COLO829 (cell line): Measurements from ENCODE around the gene FDXACB1.
A peak's percentile ranks its signal among the peaks of the same experiment; 100 is the strongest.
"Not testable (repeated sequence)": the region's sequence is repeated elsewhere in the genome, so short reads cannot be mapped to it uniquely, and the experiment has no call there.

Experiments used
- DNase-seq: peaks from one replicate; pipeline ENCODE4 v3.0.0; 2012; ENCODE audit warnings: low spot score

FDXACB1 gene

DNA sequence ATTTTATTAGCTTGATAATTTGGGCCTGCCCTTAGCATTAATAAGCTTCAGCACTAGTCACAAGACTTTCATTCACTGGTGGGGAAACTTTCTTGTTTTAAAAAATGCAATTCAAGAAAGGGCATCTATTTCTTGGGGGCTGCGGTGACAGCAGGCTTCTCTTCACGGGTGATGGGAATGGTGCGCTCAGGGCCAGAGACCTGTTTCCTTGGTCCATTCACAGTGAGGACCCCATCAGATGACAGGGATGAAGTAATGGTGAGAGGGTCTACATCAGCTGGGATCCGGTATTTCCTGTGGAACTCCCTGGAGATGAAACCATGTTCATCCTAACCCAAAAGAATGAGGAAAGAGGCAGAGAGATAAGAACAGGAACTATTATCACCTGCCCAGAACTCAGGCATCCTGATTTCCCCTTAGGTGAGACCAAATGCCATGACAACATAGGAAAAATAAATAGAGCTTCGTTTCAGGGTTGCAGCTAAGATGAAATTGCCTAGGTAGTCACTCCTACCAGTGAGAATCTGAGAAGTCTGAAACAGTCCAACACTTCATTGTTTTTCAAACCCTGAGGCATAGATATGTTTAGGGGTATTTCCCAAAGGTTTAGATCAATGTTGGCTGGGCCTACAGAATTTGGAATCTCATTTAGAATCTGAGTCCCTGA lies 29.8 kb upstream of the FDXACB1 start:
- DNase-seq, result no peak

DNA sequence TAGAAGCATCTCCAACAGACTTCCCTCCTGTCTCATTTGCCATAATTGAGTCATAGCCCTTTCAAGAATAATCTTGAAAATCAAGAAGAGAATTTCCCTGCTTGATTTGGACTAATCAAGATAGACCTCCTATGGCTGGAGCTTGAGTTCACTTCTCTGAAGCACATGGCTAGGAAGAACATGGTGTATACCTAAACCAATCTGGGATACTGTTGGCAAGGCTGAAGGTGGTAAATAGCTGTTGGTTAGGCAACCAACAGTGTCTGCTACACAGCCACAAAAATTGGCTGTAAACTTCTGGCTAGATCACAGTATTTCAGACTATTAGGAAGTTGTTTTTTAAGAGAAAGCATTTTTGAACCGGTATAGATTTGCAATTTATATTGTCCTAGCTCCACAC lies 27.7 kb upstream of the FDXACB1 start:
- no peak for DNase-seq

DNA sequence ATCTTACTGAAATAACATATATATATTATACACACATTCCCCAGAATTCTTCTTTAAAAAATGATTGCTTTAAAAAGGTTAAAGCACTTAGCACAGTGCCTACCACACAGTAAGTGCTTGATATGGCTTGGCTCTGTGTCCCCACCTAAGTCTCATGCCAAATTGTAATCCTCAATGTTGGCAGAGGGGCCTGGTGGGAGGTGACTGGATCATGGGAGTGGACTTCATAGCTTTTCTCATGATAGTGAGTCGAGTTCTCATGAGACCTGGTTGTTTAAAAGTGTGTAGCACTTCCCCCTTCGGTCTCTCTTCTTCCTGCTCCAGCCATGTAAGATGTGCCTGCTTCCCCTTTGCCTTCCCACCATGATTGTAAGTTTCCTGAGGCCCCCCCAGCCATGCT lies 26.4 kb upstream of the FDXACB1 start:
- DNase-seq, result no peak

DNA sequence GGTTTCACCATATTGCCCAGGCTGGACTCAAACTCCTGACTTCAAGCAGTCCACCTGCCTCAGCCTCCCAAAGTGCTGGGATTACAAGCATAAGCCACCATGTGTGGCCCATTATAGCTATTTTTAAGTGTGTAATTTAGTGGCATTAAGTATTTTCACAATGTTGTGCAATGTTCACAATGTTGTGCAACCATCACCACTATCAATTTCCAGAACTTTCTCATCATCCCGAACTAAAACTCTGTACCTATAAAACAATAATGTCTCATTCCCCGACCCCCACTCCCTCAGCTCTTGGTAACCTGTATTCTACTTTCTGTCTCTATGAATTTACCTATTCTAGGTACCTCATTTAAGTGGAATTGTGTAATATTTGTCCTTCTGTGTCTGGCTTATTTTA lies 7.9 kb upstream of the FDXACB1 start:
- DNase-seq, result no peak

DNA sequence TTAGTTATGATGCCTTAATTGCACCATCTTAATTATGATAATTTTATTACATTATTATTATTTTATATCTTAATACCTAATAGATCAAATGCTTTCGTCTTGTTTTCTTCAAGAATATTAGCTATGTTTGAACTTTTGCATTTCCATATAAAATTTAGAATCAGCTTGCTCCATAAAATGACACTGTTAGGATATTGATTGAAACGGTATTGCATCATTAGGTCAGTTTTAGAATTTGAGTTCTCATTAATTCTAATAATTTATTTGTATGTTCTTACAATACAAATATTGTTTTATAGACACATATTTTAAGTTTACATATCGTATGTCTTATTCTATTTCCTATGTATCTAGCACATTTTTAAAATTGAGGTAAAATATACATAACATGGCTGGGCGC lies 7.1 kb upstream of the FDXACB1 start:
- DNase-seq, result no peak

DNA sequence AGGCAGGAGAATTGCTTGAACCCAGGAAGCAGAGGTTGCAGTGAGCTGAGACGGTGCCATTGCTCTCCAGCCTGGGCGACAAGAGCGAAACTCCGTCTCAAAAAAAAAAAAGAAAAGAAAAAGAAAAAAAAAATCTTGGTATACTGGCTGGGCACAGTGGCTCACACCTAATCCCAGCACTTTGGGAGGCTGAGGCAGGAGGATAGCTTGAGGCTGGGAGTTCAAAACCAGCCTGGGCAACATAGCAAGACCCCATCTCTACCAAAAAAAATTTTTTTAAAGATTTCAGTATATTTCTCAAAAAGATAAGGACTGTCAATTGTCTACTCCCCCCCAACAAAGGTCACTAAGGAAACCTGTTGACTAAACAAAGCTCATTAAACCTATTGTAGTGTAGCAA lies 6.1 kb upstream of the FDXACB1 start:
- not testable (repeated sequence) for DNase-seq

DNA sequence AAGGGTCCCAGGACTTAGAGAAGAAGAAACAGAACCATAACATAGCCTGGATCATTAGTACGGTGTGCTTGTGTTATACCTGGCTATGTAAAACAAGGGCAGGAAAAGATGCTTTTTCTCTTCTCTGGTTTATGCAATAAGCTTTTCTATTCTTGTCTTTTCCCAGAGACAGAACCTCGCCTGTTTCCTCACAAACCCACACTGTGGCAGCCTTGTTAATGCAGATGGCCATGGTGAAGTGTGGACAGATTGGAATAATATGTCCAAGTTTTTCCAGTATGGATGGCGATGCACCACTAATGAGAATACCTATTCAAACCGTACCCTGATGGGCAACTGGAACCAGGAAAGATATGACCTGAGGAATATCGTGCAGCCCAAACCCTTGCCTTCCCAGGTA lies 3.2 kb upstream of the FDXACB1 start:
- no peak for DNase-seq

DNA sequence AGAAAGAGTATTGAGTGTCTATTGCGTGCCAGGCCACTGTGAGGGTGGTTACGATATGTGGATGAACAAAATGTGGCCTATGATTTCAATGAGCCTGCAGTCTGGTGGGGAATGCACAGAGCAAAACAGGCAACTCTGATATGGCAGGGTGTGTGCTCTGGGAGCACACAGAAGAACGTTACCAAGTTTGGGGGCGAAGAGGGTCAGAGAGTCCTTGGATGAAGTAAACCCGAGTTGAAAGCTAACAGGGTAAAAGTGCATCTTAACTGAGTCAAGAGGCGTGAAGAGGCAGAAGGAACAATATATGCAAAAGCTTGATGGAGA lies 634 bp upstream of the FDXACB1 start:
- no peak for DNase-seq

DNA sequence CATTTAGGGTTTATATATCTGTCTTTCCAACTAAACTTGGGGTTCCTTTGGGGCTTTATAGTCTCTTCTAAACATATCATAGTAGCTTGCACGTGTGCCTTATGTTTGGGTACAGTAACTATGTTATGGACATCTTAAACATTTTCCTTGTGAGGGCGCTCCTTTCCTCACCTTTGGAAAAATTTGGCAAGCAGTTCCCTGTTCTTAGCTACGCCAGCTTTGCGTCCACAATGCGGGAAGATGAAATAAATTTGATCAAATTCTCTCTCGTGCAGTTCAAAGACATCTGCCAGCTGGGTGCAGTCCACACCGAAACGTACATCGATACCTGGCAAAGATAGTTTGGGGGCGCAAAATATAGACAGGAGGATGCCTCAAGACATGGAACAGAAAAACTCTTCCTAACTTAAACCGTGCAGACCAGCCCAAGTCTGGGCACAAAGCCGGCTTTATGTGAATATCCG lies 548 bp downstream of the FDXACB1 start:
- peak; percentile 13 for DNase-seq

DNA sequence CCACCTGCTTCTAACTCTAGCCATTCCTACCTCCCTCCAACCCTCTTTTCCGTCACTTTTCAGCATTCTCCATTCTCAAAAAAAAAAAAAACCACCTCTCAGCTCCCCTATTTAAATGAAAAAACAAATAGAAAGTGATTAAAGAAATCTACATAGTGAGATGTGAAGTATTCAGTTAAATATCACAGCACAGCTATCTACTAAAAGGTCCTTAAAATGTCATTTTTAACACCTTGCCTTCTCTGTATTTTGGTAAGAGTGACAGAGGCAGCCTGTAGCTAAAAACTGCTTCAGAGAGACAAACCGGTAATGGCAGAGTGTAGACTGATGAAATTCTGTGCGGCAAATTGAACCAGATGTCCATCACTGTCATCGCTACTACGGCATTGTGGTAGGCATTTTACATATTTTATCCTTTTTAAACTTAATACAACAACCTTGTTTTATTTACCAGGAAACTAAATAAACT lies 7.2 kb downstream of the FDXACB1 start:
- DNase-seq, result no peak

DNA sequence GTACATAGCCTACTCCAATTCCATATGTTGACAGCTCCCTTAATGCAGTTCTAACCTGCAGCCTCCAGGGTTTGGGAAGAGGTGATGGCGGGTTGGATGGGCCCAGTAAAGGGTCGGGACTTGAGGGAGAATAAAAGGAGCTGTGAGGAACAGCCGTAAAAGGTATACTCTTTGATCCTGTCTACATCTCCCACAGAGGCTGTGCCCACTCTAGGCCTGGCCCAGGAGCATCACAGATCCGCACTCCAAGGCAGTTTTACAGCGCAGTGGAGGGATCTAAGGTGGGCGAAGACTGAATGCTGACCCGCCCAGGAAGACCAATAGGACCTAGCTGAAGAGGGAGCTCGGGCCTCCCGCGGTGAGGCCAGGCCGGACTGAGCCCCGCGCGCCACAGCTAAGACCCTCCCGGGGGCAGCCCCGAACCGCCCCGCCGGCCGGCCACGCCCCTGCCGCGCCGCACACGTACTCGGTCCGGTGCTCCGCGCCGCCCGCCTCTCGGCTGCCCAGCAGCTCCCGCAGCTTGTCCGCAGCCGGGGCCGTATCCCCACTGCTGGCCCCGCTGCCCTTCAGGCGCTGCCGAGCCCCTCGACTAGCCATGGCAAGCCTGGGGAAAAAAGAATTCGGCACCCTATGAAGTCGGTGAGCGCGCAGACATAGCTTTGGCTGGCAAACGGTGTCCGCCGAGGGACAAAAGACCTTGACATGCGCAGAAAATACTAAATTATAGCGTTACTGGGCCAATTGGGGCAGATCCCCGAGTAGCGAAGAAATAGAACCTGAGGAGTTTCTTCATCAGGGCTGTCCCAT lies 7.9 kb downstream of the FDXACB1 start, which contains the start of gene ALG9:
ALG9 (minus strand) TSS at position 696 of the 807 bp plus-strand sequence; CDS start at position 597, 99 bp downstream.
- peak; percentile 74 for DNase-seq

DNA sequence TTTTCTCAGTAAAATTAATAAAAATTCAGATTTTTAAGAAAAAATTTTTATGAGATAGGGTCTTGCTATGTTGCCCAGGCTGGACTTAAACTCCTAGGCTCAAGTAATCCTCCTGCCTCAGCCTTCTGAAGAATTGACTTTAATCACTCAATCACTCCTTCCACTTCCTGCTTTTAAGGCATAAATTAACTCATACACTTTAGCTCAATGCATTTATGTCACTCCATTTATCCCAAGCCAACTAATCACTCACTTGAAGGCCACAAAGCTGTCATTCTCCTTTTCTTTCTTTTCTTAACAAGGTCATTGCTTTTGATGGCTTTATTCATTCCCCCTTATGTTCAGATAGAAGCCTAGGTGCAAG lies 8.5 kb downstream of the FDXACB1 start:
- no peak for DNase-seq

DNA sequence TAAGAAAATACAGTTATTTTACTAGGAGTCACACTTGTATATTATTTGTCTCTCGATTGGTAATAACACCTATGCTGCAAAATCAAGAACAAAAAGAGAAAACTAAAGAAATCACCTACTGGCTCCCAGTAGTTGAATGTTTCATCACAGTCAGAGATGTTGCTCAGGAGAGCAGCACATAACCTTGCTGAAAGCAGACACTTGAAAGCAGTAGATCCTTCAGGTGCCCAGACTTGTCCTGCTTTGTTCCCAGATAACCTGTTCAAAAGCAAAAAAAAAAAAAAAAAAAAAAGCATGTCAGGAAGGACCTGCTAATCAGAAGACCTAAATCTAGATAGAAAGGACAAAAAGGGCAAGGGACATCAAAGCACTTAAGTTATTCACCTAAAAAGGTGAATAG lies 8.9 kb downstream of the FDXACB1 start:
- no peak for DNase-seq

DNA sequence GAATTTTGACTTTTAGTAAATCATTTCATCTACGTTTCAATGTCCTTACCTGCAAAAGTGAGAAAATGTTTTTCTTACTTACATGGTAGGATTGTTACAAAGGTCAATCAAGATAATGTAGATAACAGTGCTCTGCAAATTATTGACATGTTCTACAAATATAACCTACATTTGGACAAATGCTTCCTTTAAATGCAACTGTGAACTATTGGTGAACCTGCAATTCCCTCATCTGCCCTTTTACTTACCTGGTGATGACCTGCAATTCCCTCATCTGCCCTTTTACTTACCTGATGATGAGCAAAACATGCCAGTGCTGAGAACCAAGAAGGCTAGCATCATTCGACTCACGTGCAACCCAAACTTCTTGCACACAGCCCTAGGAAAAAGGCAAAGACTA lies 18.7 kb downstream of the FDXACB1 start:
- no peak for DNase-seq

DNA sequence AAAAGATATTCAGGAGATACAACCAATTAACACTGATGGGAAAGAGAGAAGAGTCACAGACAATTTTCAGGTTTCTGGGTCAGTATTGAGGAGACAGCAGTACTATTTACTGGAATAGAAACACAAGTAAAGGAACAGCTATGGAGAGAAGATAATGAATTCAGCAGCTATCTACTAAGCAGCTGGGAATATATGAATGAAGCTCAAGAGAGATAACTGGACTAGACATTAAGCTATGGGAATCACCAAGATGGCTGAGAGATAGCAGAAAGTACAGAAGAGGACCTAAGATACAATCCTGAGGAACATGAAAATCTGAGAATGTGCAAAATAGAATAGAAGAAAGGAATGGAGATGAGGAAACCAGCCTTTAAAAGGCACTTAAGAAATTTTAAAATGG lies 23.5 kb downstream of the FDXACB1 start:
- DNase-seq, result no peak

DNA sequence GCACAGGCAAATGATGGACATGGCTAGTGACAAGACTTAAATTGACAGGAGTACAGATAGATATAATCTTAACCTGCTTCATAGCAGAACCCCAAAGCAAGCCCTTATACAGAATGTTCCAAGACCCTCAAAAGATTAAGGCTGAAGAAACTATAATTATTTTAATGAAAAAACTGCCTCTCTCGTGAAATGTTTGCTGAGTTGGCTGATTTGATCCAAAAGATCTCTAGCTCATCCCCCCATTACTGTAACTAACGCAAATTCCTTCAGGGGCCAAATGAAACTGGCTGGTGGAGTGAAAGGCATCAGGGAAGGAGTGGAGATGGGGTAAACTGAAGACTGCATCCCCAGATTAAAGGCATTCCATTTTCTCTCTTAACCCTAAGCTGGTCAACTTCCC lies 26.9 kb downstream of the FDXACB1 start:
- no peak for DNase-seq

DNA sequence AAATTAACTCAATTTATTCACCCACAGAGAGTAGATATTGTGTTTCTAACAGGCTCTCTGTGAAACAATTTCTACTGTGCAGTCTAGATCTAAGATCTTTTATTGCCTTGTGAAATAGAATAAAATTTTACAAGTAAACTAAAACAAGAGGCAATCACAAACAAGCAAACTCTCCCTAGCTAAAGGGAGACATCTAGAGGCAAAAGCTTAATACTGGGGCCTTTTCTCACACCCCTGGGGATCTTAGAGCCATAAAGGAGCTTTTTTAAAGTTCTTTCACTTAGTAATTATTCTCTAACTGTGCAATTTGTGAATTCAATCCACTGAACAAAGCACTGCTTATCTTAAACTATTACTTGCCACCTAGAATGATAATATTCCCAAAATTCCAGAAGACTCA lies 27.3 kb downstream of the FDXACB1 start:
- DNase-seq, result no peak

DNA sequence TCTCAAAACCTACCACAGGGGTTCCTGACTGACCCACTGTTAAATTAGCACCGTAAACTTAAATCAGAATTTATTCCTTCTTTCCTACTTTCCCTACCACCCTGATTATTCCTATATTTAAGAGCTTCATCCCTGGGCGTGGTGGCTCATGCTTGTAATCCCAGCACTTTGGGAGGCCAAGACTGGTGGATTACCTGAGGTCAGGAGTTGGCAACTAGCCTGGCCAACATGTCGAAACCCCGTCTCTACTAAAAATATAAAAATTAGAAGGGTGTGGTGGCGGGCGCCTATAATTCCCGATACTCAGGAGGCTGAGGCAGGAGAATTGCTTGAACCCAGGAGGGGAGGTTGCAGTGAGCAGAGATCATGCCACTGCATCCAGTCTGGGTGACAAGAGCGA lies 27.9 kb downstream of the FDXACB1 start:
- DNase-seq, result no peak

DNA sequence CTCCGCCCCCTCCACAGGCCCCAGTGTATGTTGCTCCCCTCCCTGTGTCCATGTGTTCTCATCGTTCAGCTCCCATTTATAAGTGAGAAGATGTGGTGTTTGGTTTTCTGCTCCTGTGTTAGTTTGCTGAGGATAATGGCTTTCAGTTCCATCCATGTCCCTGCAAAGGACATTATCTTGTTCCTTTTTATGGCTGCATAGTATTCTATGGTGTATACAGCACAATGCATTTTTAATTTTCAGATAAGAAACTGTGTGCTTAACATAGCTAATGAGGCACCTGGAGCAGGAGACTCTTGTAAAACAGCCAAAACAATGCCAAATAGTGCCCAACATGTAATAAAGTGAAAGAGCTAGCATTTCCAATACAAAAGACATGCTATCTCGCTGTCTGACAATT lies 29.3 kb downstream of the FDXACB1 start:
- no peak for DNase-seq

DNA sequence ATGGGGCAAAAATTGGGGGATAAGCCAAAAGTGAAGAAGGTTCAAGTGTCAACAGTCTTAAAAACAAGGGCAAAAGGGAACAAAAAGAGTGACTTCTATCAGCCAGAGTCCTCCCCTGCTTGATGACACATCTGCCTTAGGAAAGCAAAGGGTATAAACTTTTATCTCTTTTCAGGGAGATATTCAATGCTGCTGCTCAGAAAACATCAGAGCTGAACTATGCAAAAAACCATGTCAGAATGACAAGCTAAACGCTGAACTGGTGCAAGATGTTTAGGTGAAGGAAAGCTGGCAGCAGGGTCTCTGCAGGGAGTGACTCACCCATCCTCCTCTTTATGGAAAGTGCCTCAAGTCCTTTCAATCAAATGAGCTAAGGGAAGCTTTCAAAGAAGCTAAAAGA lies 32.3 kb downstream of the FDXACB1 start:
- DNase-seq, result peak; percentile 8

DNA sequence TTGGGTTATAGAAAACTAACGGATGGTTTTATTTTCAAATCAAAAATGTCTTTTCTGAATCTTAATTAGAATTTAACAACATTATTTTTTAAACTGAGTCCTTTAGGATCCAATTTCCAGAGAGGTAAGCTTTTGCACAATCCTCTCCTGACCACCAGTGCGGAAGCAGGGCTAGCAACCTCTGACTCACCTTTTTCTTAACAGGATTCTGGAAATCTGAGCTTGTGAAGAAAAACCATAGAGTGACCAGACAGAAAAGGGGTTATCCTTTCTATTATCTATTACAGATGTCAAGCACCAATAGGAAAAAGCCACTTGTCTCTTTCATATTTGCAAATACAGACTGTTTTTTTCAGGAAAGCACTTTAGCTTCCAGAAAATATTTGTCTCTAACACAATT lies 32.9 kb downstream of the FDXACB1 start:
- no peak for DNase-seq

DNA sequence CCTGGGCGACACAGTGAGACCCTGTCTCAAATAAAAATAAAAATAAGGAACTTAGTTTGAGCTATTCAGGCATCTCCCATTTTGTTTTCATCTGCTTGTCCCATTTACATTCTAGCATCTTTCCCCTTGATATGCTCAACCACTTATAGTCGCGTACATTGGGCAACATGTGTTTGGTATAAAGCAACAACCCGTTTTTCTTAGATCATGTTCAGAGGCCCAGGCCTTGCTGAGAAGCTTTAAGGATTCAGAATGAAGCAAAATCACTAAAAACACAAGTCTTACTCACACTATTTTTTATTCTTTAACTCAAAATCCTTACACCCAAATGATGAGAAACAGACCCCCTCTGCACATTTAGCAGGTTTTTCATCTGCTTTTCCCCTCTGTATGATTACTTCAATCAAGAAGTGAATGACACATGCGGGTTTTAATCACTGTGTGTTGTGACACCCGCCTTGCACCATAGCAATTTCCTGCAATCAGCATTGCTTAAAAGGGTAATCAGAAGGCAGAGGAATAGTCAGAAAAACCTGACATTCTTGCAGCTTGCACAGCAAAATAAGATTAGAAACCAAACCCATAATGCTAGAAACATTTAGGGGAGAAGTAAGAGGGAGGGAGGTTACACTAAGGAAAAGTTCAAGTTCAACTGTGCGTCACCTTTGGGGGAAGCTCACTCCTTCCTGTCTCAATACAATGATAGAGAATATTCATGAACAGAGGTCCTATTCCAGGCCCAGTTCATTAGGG lies 33.5 kb downstream of the FDXACB1 start:
- no peak for DNase-seq

DNA sequence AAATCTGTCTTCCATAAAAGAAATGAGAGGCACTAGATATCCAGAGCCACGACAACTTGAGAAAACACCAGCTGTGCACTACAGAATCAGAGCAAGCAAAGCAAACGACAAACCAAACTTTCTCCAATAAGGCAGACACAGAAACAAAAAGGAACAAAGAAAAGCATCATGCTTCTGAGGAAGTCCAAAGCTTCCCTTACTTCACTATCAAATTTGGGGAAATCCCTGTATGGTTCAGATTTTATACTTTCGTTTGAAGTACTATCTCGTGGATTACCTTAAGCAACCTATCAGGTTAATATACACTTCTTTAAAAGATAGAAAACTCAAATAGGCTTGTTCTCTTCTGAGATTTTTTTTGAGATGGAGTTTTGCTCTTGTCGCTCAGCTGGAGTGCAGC lies 35.3 kb downstream of the FDXACB1 start:
- no peak for DNase-seq
